ENCODE data around the gene CSH1. TPM values are rescaled to one million over a fixed set of nuclear protein-coding genes. Genes with fewer than 3 reads are reported as not detected.
"Not testable (repeated sequence)": the region's sequence is repeated elsewhere in the genome, so short reads cannot be mapped to it uniquely, and the experiment has no call there.

Gene CSH1
- total RNA-seq, 1 experiment from 2014 or later: not detected

DNA sequence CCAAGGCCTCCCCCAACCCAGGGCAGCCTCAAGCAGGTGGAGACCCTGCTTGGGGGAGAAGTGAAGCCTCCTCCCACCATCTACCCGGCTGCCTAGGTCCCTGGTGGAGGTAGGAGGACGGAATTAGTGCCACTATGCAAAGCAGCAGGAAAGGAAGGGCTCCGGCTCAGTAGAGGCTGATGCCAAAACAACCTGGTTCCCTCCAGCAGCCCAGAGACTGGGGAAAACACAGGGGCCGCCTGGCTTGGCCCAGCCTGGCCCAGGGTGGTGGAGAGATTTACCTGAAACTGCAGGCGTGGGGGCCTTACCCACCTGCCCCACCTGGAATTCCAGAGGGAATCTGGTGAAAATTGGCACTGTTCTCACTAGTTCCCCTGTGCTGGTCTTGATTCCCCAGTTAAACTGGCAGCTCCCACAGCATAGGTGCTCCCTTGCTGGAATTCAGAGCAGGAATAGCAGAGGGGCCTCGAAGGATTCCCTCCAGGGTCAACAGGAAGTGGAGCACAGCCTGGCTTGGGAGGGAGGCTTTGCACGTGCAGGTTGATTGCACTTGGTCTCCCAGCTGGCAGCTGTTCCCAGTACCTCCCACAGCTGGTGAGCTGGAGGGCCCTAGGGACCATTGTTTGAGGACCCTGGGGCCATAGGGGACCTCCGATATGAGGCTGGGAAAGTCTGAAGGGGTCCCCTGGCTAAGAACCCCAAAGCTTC, 31.2 kb upstream of the CSH1 start:
- no peak for DNase-seq
- H3K36me3 Mint-ChIP-seq (ENCODE audit: insufficient read depth, unreplicated experiment): no peaks in the 10 kb centered on the region
- H3K27me3 Mint-ChIP-seq (ENCODE audit: unreplicated experiment): peaks cover 17% of the 10 kb centered on the region
- no peak overlapping the region for H3K4me3 Mint-ChIP-seq (ENCODE audit: low read depth, unreplicated experiment)
- no peaks in the 10 kb centered on the region for H3K4me1 Mint-ChIP-seq (ENCODE audit: low read depth, unreplicated experiment)
- H3K9me3 Mint-ChIP-seq (ENCODE audit: low read depth, unreplicated experiment): no peaks in the 10 kb centered on the region
- BruUV-seq (replicated peaks): no TSS peak
- CTCF ChIA-PET: no interaction called here
- H3K27ac Mint-ChIP-seq (ENCODE audit: unreplicated experiment): no peak overlapping the region
- intact Hi-C loops (cut with micrococcal nuclease; ENCODE audit: unreplicated experiment): no loop called here
- TF ChIP-seq, protein P1, sequence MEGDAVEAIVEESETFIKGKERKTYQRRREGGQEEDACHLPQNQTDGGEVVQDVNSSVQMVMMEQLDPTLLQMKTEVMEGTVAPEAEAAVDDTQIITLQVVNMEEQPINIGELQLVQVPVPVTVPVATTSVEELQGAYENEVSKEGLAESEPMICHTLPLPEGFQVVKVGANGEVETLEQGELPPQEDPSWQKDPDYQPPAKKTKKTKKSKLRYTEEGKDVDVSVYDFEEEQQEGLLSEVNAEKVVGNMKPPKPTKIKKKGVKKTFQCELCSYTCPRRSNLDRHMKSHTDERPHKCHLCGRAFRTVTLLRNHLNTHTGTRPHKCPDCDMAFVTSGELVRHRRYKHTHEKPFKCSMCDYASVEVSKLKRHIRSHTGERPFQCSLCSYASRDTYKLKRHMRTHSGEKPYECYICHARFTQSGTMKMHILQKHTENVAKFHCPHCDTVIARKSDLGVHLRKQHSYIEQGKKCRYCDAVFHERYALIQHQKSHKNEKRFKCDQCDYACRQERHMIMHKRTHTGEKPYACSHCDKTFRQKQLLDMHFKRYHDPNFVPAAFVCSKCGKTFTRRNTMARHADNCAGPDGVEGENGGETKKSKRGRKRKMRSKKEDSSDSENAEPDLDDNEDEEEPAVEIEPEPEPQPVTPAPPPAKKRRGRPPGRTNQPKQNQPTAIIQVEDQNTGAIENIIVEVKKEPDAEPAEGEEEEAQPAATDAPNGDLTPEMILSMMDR (IDR thresholded peaks at IDR 0.05; ENCODE audit: unreplicated experiment): no peak

DNA sequence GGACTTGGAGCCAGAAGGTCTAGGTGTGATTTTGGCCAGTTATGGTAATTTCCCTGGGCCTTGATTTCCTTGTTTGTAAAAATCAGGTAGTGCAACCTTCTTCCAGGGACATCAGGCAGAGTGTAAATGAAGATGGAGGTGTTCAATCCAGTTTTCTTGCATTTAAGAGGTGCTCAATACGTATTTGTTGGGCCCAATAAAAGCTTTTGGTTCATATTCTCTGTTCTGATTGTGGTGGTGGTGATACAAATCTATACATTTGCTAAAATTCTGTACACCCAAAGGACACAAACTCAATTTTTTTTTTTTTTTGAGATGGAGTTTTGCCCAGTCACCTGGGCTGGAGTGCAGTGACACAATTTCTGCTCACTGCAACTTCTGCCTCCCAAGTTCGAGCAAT, 29.8 kb upstream of the CSH1 start:
- Mint-ChIP-seq H3K36me3 (ENCODE audit: insufficient read depth, unreplicated experiment) (no peaks in the 10 kb centered on the region), H3K27ac (ENCODE audit: unreplicated experiment) (no peak overlapping the region), H3K9me3 (ENCODE audit: low read depth, unreplicated experiment) (no peaks in the 10 kb centered on the region), H3K27me3 (ENCODE audit: unreplicated experiment) (peaks cover 17% of the 10 kb centered on the region), H3K4me3 (ENCODE audit: low read depth, unreplicated experiment) (no peak overlapping the region), H3K4me1 (ENCODE audit: low read depth, unreplicated experiment) (no peaks in the 10 kb centered on the region)
- DNase-seq: no peak
- intact Hi-C loops (cut with micrococcal nuclease; ENCODE audit: unreplicated experiment): no loop called here
- CTCF ChIA-PET: interaction anchor here (0.7 kb wide), 1 partner anchor 63 kb away, joined by 3 read pairs; no protein-coding TSS in a partner anchor
- BruUV-seq (replicated peaks): no TSS peak
- TF ChIP-seq, protein P1 (IDR thresholded peaks at IDR 0.05; ENCODE audit: unreplicated experiment): no peak

DNA sequence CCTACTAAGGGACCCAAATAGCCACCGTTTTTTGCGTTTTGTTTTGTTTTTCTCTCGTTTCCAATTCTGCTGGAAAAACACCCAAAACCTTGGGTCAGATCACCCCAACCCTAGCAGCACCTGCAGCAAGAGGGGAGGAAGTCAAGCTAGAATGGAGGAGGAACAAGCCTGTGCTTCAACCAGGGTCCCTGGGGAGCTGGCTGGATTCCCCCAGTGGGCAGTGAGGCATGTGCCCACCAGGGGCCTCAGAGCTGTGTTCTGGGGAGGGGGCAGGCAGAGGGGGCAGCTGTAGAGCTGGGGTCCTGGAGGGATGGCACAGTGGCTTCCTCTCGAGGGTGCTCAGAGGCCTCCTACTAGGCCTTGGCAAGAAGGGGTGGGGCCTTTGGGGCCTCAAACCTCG, 29.2 kb upstream of the CSH1 start:
- Mint-ChIP-seq H3K36me3 (ENCODE audit: insufficient read depth, unreplicated experiment) (no peaks in the 10 kb centered on the region), H3K27me3 (ENCODE audit: unreplicated experiment) (peaks cover 17% of the 10 kb centered on the region), H3K4me1 (ENCODE audit: low read depth, unreplicated experiment) (no peaks in the 10 kb centered on the region), H3K9me3 (ENCODE audit: low read depth, unreplicated experiment) (no peaks in the 10 kb centered on the region), H3K27ac (ENCODE audit: unreplicated experiment) (no peak overlapping the region), H3K4me3 (ENCODE audit: low read depth, unreplicated experiment) (no peak overlapping the region)
- TF ChIP-seq, protein P1 (IDR thresholded peaks at IDR 0.05; ENCODE audit: unreplicated experiment): no peak
- DNase-seq: no peak
- no TSS peak for BruUV-seq (replicated peaks)
- intact Hi-C loops (cut with micrococcal nuclease; ENCODE audit: unreplicated experiment): no loop called here
- CTCF ChIA-PET: no interaction called here

DNA sequence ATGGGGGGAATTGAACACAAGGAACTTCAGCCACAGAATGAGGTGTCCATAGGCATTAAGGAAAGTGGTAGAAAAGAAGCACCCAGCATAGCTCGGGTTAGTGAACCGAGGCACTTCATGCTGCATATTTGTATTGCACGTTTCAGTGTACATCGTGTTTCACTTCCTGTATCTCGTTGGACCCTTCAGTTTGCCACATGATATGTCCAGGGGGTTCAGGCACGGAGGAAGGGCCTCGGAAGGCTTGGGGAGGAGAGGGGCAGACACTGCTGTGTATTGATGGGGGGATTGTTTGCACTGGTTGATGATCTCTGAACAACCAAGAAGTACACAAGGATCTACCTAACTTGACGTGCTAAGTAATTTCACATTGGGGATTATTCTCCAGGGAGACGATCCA, 26.0 kb upstream of the CSH1 start:
- peaks cover 47% of the 10 kb centered on the region for H3K27me3 Mint-ChIP-seq (ENCODE audit: unreplicated experiment)
- CTCF ChIA-PET: interaction anchor here (0.6 kb wide), 1 partner anchor 20 kb away, joined by 3 read pairs; no protein-coding TSS in a partner anchor
- intact Hi-C loops (cut with micrococcal nuclease; ENCODE audit: unreplicated experiment); H3K27ac Mint-ChIP-seq (ENCODE audit: unreplicated experiment); H3K36me3 Mint-ChIP-seq (ENCODE audit: insufficient read depth, unreplicated experiment); H3K9me3 Mint-ChIP-seq (ENCODE audit: low read depth, unreplicated experiment); DNase-seq; H3K4me3 Mint-ChIP-seq (ENCODE audit: low read depth, unreplicated experiment); H3K4me1 Mint-ChIP-seq (ENCODE audit: low read depth, unreplicated experiment); BruUV-seq (replicated peaks): not testable (repeated sequence)

DNA sequence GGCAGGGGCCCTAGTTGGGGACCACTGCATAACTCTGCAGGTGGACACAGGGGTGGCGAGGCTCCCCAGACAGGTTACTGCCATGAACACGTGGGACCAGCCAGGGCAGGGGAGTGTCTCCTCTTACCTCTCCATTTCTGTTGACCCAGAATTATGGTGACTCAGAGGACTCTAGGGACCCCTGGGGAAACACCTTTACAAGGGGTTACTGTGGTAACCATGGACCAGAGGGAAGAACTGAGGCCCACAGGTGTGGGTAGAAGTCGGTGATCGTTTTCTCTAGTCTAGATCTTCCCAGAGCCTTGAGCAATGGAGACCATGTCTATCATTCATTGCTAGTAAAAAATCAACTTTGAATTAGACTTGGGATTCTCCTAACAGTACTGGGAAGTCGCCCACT, 24.4 kb upstream of the CSH1 start:
- peaks cover 64% of the 10 kb centered on the region for H3K27me3 Mint-ChIP-seq (ENCODE audit: unreplicated experiment)
- CTCF ChIA-PET: interaction anchor here (2.1 to 2.8 kb wide), 2 partner anchors 105 to 213 kb away, joined by 12 to 15 read pairs; no protein-coding TSS in a partner anchor
- BruUV-seq (replicated peaks); H3K4me3 Mint-ChIP-seq (ENCODE audit: low read depth, unreplicated experiment); H3K27ac Mint-ChIP-seq (ENCODE audit: unreplicated experiment); intact Hi-C loops (cut with micrococcal nuclease; ENCODE audit: unreplicated experiment); H3K4me1 Mint-ChIP-seq (ENCODE audit: low read depth, unreplicated experiment); DNase-seq; H3K36me3 Mint-ChIP-seq (ENCODE audit: insufficient read depth, unreplicated experiment); H3K9me3 Mint-ChIP-seq (ENCODE audit: low read depth, unreplicated experiment): not testable (repeated sequence)

DNA sequence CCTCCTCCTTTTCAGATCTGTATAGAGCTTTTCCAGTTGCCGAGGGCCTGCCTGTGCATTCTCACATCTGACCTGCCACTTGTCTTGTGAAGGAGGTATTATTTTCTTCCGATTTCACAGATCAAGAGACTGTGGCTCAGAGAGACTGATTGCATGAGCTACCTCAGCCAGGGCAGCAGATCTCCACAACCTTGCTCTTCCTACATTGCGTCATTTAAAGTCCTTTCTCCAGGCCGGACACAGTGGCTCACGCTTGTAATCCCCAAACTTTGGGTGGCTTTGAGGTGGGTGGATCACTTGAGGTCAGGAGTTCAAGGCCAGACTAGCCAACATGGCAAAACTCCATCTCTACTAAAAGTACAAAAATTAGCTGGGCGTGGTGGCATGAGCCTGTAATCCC, 23.7 kb upstream of the CSH1 start:
- intact Hi-C loops (cut with micrococcal nuclease; ENCODE audit: unreplicated experiment); DNase-seq; H3K9me3 Mint-ChIP-seq (ENCODE audit: low read depth, unreplicated experiment); H3K4me1 Mint-ChIP-seq (ENCODE audit: low read depth, unreplicated experiment); H3K36me3 Mint-ChIP-seq (ENCODE audit: insufficient read depth, unreplicated experiment); BruUV-seq (replicated peaks); H3K4me3 Mint-ChIP-seq (ENCODE audit: low read depth, unreplicated experiment); H3K27ac Mint-ChIP-seq (ENCODE audit: unreplicated experiment): not testable (repeated sequence)
- CTCF ChIA-PET: interaction anchor here (0.6 to 2.8 kb wide), 6 partner anchors 31 to 214 kb away, joined by 3 to 15 read pairs (median 8); no protein-coding TSS in a partner anchor
- H3K27me3 Mint-ChIP-seq (ENCODE audit: unreplicated experiment): peaks cover 71% of the 10 kb centered on the region

Measured in Calu3 (cell line).